ENCODE measurements around the gene PSMG2.

The PSMG2 gene, protein sequence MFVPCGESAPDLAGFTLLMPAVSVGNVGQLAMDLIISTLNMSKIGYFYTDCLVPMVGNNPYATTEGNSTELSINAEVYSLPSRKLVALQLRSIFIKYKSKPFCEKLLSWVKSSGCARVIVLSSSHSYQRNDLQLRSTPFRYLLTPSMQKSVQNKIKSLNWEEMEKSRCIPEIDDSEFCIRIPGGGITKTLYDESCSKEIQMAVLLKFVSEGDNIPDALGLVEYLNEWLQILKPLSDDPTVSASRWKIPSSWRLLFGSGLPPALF

GRCh38 chr18:12702221-12703095 is at the start of gene PSMG2, which contains the start of gene CEP76:
PSMG2 (plus strand) TSS chr18:12703042; CDS start chr18:12703108, 66 bp downstream.
CEP76 (minus strand) TSS chr18:12702723; CDS start chr18:12702548, 175 bp downstream.
- Histone ChIP-seq H3K36me3 (ENCODE audit: insufficient read depth, low read length) (peaks cover 35% of the 10 kb centered on the region), H3K4me1 (ENCODE audit: insufficient read depth, low read length) (peaks cover 14% of the 10 kb centered on the region), H3K4me3 (ENCODE audit: low read length) (peak within 1 kb of the TSS; percentile 99), H3K9me3 (ENCODE audit: low read length) (no peaks in the 10 kb centered on the region), H3K27me3 (ENCODE audit: insufficient read depth, low read length) (no peaks in the 10 kb centered on the region), H2AFZ (ENCODE audit: low read depth, low read length) (peak within 1 kb of the TSS; percentile 82)

- H3K9me3 ChIP-seq (ENCODE audit: low read length): no peaks in the 10 kb centered on the region
- H3K36me3 ChIP-seq (ENCODE audit: insufficient read depth, low read length): no peaks in the 10 kb centered on the region
- no peaks in the 10 kb centered on the region for H3K27me3 ChIP-seq (ENCODE audit: insufficient read depth, low read length)
- H2AFZ ChIP-seq (ENCODE audit: low read depth, low read length): no peak overlapping the region
- peaks cover 44% of the 10 kb centered on the region for H3K4me1 ChIP-seq (ENCODE audit: insufficient read depth, low read length)
- H3K4me3 ChIP-seq (ENCODE audit: low read length): no peak overlapping the region
These were observed 47.9 kb upstream of the PSMG2 start for GRCh38 chr18:12654971-12655370.

DNA sequence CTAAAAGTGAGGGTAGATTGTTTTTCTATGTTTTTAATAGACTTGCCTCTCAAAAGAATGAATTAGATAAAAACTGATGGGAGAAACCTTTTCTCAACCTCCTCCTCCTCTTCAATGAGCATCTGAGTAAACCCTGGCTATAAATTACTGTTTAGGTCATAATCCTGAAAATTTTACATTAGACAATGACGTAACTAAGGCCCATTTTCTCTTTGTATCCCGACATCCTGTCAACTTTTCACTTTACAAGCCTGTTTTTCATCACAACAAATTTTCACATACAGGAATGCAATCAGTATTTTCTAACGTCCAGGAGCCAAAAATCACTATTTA is 46.3 kb upstream of the PSMG2 start:
- Histone ChIP-seq H3K27me3 (ENCODE audit: insufficient read depth, low read length) (no peaks in the 10 kb centered on the region), H3K9me3 (ENCODE audit: low read length) (no peaks in the 10 kb centered on the region), H3K36me3 (ENCODE audit: insufficient read depth, low read length) (peaks cover 8% of the 10 kb centered on the region), H3K4me1 (ENCODE audit: insufficient read depth, low read length) (peaks cover 38% of the 10 kb centered on the region), H3K4me3 (ENCODE audit: low read length) (peak overlapping the region; percentile 97), H2AFZ (ENCODE audit: low read depth, low read length) (no peak overlapping the region)

GRCh38 chr18:12656938-12657683 is 45.7 kb upstream of the PSMG2 start:
- no peaks in the 10 kb centered on the region for H3K27me3 ChIP-seq (ENCODE audit: insufficient read depth, low read length)
- no peak overlapping the region for H2AFZ ChIP-seq (ENCODE audit: low read depth, low read length)
- no peaks in the 10 kb centered on the region for H3K9me3 ChIP-seq (ENCODE audit: low read length)
- H3K36me3 ChIP-seq (ENCODE audit: insufficient read depth, low read length): peaks cover 13% of the 10 kb centered on the region
- peak overlapping the region; percentile 97 for H3K4me3 ChIP-seq (ENCODE audit: low read length)
- peaks cover 33% of the 10 kb centered on the region for H3K4me1 ChIP-seq (ENCODE audit: insufficient read depth, low read length)

DNA sequence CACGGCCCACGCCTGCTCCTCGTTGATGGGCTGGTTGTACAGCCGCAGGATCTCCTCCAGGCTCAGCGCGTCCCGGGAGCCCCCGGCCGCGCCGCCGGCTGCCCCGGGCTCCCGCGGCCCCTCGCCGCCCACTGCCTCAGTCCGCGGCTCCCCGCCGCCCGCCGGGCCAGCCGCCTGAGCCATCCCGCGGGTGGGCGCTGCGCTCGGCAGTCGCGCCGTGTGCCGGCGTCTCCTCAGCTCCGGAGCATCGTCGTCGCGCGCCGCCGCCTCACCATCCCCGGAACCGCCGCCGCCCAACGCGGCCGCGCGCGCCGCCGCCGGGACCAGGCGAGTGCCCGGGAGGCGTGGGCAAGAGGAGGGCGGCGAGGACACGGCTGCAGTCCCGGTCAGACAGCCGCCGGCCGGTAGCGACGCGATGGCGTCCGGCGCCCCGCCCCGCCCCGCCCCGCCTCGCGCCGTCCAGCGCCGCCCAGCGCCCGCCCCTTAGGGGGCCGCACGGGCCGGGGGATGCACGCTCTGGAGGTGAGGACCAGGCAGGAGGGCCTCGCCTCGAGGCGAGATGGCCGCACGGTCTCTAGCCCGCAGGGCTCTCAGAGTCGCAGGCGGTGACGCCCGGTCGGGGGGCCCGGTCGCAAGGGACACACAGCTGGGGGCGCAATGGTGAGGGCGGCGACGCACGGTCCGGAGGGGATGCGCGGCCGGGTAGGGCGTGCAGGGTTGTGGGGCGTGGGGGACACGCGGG is 45.0 kb upstream of the PSMG2 start, which contains the start of gene SPIRE1:
TSS of gene SPIRE1 (minus strand) at position 424 of the 742 bp plus-strand sequence. CDS start at position 183, 241 bp downstream.
- peak within 1 kb of the TSS; percentile 97 for H3K4me3 ChIP-seq (ENCODE audit: low read length)
- no peaks in the 10 kb centered on the region for H3K27me3 ChIP-seq (ENCODE audit: insufficient read depth, low read length)
- H2AFZ ChIP-seq (ENCODE audit: low read depth, low read length): peak within 1 kb of the TSS; percentile 96
- peaks cover 13% of the 10 kb centered on the region for H3K36me3 ChIP-seq (ENCODE audit: insufficient read depth, low read length)
- no peaks in the 10 kb centered on the region for H3K9me3 ChIP-seq (ENCODE audit: low read length)
- H3K4me1 ChIP-seq (ENCODE audit: insufficient read depth, low read length): peaks cover 25% of the 10 kb centered on the region

DNA sequence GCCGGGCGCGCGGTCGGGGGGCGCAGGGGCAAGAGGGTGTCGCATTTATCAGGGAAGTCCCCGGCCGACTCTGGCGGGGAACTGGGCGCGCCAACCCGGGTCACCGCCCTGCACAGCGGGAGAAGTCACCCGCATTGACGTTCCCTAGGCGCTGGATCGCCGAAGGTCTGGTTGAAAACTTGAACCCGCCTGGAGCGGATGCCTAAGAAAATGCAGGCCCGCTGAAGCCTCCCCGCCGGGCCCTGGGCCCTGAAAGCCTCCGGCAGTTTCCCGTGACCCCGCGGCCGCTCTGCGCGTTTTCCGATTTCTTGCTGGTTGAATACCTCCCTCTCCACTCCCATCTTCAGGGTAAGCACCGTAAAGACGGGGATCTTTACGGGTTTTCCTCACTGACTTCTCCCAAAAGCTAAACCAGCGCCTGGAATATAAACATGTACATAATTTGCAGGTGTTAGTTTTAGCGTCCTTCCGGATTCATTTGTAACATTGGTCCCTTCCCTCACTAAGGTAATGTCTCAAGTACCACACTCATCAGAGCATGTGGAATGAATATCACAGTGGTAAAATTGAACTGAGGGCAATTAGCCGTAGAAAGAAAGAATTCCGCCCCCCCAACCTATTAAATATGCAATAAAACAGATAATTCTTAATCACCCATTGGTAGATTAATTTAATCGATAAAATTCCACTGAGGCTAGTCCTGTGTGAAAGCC is 44.3 kb upstream of the PSMG2 start:
- Histone ChIP-seq H3K36me3 (ENCODE audit: insufficient read depth, low read length) (peaks cover 18% of the 10 kb centered on the region), H3K27me3 (ENCODE audit: insufficient read depth, low read length) (no peaks in the 10 kb centered on the region), H3K4me1 (ENCODE audit: insufficient read depth, low read length) (peaks cover 20% of the 10 kb centered on the region), H2AFZ (ENCODE audit: low read depth, low read length) (peak overlapping the region; percentile 96), H3K4me3 (ENCODE audit: low read length) (peak overlapping the region; percentile 97), H3K9me3 (ENCODE audit: low read length) (no peaks in the 10 kb centered on the region)

GRCh38 chr18:12659904-12660605 is 42.8 kb upstream of the PSMG2 start:
- no peak overlapping the region for H2AFZ ChIP-seq (ENCODE audit: low read depth, low read length)
- peaks cover 20% of the 10 kb centered on the region for H3K4me1 ChIP-seq (ENCODE audit: insufficient read depth, low read length)
- H3K36me3 ChIP-seq (ENCODE audit: insufficient read depth, low read length): peaks cover 20% of the 10 kb centered on the region
- no peaks in the 10 kb centered on the region for H3K9me3 ChIP-seq (ENCODE audit: low read length)
- H3K27me3 ChIP-seq (ENCODE audit: insufficient read depth, low read length): no peaks in the 10 kb centered on the region
- H3K4me3 ChIP-seq (ENCODE audit: low read length): no peak overlapping the region

DNA sequence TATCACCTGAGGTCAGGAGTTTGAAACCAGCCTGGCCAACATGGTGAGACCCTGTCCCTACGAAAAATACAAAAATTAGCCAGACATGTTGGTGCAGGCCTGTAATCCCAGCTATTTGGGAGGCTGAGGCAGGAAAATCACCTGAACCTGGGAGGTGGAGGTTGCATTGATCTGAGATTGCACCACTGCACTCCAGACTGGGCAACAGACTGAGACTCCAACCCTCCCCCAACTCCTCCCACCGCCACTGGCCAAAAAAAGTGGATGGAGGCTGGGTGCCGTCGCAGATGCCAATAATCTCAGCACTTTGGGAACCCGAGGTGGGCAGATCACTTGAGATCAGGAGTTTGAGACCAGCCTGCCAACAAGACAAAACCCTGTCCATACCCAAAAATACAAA is 34.8 kb upstream of the PSMG2 start:
- Histone ChIP-seq H3K4me3 (ENCODE audit: low read length) (no peak overlapping the region), H3K9me3 (ENCODE audit: low read length) (no peaks in the 10 kb centered on the region)

GRCh38 chr18:12679183-12679786 is 23.6 kb upstream of the PSMG2 start:
- H3K27me3 ChIP-seq (ENCODE audit: insufficient read depth, low read length): no peaks in the 10 kb centered on the region
- no peaks in the 10 kb centered on the region for H3K9me3 ChIP-seq (ENCODE audit: low read length)
- H3K36me3 ChIP-seq (ENCODE audit: insufficient read depth, low read length): peaks cover 54% of the 10 kb centered on the region
- H3K4me3 ChIP-seq (ENCODE audit: low read length): no peak overlapping the region
- H3K4me1 ChIP-seq (ENCODE audit: insufficient read depth, low read length): peaks cover 3% of the 10 kb centered on the region
- no peak overlapping the region for H2AFZ ChIP-seq (ENCODE audit: low read depth, low read length)

More for the DNA sequence above, 34.8 kb upstream of the PSMG2 start:
- Histone ChIP-seq H3K27me3 (ENCODE audit: insufficient read depth, low read length) (no peaks in the 10 kb centered on the region), H3K36me3 (ENCODE audit: insufficient read depth, low read length) (peaks cover 14% of the 10 kb centered on the region), H2AFZ (ENCODE audit: low read depth, low read length) (no peak overlapping the region), H3K4me1 (ENCODE audit: insufficient read depth, low read length) (no peaks in the 10 kb centered on the region)

DNA sequence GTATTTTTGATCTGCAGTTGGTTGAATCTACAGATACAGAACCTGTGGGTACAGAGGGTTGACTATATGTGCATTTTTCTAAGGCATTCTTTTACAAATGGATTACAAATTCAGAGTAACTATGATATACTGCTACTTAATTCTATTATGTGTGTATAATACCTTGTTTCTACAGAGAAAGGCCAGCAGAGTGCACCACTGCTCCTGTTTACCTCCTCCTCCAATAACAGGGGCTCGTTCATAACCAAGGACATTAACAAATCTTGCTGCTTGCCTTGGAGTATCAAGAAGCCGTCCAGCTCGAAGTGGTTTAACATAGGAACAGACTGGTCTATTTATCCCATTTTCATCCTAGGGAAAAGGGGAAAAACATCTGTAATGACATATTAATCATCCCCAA is 16.7 kb upstream of the PSMG2 start:
- H3K9me3 ChIP-seq (ENCODE audit: low read length): no peaks in the 10 kb centered on the region
- no peaks in the 10 kb centered on the region for H3K27me3 ChIP-seq (ENCODE audit: insufficient read depth, low read length)
- no peaks in the 10 kb centered on the region for H3K4me1 ChIP-seq (ENCODE audit: insufficient read depth, low read length)
- peaks cover 39% of the 10 kb centered on the region for H3K36me3 ChIP-seq (ENCODE audit: insufficient read depth, low read length)
- no peak overlapping the region for H2AFZ ChIP-seq (ENCODE audit: low read depth, low read length)
- H3K4me3 ChIP-seq (ENCODE audit: low read length): no peak overlapping the region

- Histone ChIP-seq H3K36me3 (ENCODE audit: insufficient read depth, low read length) (peaks cover 38% of the 10 kb centered on the region), H3K4me3 (ENCODE audit: low read length) (no peak overlapping the region)
These were observed 13.5 kb upstream of the PSMG2 start for GRCh38 chr18:12689256-12689850.

More at GRCh38 chr18:12689256-12689850, 13.5 kb upstream of the PSMG2 start:
- no peaks in the 10 kb centered on the region for H3K9me3 ChIP-seq (ENCODE audit: low read length)
- no peaks in the 10 kb centered on the region for H3K27me3 ChIP-seq (ENCODE audit: insufficient read depth, low read length)
- no peak overlapping the region for H2AFZ ChIP-seq (ENCODE audit: low read depth, low read length)
- no peaks in the 10 kb centered on the region for H3K4me1 ChIP-seq (ENCODE audit: insufficient read depth, low read length)

Measured in neuron (in vitro differentiated cells).